GM20431 (cell line): Measurements from ENCODE around the gene BTRC.

ENCODE experiments used
- in situ Hi-C: fragments of 300-500 bp; cut with MseI, MboI; formaldehyde crosslinking; loops from one replicate; pipeline ENCODE4 v1.15.0; 2020; ENCODE audit warnings: low sequenced_read_pairs; ENCODE audit not compliant: unreplicated experiment

BTRC gene

DNA sequence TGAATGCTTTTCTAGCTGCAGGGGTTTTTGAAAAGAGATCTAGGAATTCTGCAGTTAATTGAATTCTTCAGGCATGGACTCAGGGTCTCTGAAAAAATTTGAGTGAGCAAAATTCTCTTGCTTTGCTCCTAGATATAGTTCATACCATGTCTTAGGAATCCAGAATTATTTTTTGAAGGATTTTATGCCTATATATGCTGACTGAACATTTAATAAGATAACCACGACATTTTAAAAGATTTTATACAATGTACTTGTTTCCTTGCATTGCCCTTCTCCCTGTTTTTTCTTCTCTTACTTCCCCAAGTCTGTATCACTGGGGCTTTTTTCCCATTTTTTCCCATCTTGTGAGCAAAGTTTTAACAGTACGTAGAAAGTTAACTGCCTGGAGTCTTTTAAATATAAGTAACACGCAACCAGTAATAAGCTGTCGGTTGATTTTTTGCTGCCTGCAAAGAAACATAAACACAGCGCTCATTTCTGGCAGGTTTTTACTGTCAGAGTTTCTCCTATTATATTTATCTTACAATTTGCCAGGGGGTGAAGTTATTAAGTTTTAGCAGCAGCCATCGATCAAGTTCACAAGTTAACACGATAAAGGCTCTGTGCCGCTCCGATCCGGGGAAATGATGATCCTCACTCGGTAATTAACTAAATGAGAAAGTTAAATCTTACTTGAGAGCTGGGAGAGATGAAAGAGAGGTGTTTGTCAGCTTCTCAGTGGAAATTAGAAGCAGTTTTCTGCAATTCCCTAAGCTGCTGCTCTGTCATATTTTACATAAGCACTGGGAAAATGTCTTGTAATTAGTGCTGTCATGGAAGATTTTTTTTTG lies 153.1 kb downstream of the BTRC start:
- in situ Hi-C loops: no loop called here

DNA sequence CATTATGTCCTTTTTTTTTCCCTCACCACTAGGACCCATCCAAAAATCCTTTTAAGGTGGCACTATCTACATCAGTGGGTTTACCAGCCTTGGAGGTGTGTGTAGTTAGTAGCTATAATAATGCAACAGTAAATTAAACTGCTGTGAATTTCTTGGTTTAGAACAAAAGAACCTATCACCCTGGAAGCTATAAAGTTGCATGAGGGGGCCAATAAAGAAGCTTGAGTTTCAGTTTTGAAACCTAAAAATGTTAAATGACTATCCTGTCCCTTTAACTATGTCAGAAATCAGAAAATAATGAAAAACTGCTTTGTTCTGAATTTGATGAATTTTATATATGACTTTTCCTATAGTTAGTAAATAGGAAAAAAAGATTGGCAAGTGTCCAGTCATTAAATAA lies 153.9 kb downstream of the BTRC start:
- in situ Hi-C loops: no loop called here

DNA sequence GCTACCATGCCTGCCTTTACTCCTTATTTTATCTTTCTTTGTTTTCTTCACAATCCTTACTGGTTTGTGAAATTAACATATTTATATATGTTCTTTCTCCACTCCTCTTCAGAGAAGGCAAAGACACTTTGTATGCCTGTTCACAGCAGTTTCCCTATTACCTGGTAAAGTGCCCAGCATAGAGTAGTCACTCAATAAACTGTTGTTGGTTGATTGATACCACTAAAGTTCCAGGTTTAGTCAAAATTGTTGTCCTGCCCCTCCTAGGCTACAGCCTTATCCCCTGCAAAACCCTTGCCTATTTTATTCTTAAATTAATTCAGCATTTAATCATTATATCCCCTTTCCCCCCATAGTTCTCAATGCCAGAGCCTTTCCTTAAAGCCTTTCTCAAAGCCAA lies 158.0 kb downstream of the BTRC start:
- in situ Hi-C loops: no loop called here

DNA sequence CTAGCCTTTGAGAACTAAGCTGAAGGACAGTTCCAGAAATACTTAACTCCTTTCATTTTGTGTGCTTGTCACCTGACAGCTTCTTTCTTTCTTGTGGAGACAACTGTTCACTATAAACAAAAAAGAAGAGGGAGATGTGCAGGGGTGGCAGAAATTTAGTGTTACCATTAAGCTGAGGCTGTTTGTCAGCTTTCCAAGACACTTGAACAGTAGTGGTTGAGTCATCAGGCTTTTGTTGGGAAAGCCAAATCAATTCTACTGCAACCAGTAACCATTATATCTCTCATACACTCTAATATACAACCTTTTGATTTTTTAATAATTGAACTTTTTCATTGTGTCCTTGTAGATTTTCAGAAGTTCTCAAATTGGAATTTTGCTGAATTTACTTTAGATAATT lies 158.8 kb downstream of the BTRC start:
- in situ Hi-C loops: no loop called here

DNA sequence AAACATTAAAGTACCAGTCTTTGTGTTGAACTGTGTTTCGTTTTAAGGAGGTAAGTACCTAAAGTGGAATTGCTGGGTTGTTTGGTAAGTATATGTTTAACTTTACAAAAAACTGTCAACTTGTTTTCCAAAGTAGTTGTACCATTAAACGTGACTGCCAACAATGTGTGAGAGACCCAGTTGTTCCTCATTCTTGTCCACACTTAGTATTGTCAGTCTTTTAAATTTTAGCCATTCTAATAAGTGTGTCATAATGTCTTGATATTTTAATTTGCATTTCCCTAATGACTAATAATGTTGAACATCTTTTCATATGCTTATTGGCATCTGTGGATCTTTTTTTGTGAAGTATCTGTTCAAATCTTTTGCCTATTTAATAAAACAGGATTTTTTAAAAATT lies 159.8 kb downstream of the BTRC start:
- in situ Hi-C loops: no loop called here

DNA sequence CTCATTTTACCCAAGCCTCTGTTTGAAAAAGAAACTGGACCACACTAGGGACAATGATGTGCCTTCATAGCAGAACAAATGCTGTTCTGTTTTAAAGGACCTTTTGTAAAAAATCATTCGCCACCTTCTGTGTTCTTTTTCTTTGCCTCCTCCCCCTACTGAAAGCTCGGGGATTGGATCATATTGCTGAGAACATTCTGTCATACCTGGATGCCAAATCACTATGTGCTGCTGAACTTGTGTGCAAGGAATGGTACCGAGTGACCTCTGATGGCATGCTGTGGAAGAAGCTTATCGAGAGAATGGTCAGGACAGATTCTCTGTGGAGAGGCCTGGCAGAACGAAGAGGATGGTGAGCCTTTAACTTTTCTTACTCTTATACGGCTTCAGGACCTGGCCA lies 171.9 kb downstream of the BTRC start:
- in situ Hi-C loops: no loop called here

DNA sequence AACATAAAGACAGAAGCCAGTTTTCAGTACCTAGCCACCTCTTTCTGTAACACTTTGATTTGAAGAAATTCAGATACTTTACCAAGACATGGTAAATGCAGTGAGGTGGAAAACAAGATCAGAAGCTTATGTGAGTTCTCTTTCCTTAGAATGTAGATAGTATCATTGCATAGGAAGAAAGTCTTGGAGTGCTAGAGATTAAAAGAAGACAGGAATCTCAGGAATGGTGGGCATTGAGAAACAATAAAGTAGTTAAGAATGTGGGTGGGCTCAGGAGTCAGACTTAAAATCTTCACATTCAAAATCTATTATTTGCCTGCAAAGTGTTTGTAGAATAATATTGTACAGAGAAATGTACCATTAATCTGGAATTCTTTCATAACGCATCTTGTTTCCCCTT lies 175.2 kb downstream of the BTRC start:
- in situ Hi-C loops: no loop called here

DNA sequence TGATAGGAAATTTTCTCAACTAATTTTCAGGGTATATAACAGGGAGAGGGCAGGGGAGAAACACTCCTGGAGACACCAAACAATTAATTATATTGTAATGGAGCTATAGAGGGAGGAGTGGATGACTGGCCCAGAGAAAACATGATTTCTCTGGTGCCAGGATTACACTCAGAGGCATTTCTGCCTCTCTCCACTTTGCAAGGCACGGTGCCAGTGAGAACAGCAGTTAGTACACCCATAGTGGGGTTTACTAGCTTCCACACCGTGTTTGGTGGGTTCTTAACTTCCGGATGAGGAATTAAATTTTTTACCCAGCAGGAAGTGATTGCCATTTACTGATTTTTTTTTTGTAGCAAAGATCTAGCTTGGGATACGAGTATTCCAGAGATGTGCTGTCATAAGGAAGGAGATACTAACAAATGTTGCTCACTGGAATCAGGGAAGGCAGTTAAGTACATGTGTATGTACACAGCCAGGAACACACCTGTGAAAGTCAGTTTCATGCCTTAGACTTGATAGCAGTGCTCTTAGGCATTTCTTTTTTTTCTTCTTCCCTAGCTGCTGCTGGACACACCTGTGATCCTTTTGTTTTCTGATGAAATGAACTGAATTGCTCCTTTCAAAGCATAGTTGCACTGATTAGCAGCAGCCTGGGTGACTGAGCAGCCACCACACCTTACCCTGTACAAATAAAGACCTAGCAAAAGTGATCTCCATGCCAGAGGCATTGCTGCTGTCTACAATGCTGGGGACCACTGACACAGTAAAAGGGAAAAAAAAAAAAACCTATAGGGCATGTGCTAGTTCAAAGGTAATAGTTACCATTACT lies 176.0 kb downstream of the BTRC start:
- in situ Hi-C loops: no loop called here

DNA sequence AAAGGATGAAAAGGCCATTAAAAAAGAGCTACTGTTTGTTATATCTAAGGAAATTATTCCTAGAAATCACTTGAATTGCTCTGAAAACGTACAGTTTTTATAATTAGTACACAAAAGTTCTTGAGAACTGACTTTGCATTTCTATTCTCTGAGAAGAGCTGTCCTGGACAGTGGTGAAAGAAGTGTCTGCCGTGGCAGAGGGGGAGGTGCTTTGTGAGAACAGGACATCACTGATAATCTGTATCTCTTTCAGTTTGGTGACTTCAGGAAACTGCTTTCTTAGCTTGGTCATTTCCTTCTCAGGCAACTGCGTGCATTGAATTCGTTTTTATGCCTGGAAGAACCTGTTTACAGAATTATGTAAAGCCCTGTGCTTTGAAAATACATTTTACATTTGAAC lies 182.0 kb downstream of the BTRC start:
- in situ Hi-C loops: no loop called here

DNA sequence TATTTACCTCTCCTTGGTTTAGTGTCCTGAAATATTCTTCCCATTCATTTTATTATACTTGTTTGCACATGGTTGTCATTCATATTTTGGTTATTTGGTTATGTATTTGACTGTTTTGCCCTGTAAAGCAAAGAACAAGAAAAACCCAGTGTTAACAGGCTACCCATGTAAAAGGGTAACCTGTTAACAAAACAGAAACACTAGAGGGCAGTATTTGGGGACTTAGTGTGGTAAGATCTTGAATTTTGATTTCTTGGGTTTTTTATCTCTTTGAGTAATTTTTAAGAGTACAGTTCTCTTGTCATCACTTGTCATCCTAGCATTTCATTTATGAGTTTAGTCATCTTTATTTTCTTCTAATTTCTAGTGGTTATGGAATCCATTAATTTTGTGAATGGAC lies 182.8 kb downstream of the BTRC start:
- in situ Hi-C loops: no loop called here

DNA sequence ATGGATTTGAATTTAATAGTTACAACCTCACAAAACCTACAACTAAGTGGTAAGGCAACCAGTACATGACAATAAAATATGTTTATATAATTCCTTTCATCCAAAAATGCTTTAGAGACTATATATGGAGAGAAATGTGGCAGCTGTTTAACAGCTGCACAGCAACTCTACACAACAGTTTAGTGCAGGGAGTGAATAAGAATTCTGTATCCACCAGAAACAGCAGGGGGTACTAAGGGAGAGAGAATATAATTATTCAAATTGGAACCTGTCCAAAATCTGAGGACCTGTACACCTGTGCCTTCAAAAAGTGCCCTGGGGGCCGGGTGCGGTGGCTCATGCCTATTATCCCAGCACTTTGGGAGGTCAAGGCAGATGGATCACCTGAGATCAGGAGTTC lies 184.5 kb downstream of the BTRC start:
- in situ Hi-C loops: no loop called here

DNA sequence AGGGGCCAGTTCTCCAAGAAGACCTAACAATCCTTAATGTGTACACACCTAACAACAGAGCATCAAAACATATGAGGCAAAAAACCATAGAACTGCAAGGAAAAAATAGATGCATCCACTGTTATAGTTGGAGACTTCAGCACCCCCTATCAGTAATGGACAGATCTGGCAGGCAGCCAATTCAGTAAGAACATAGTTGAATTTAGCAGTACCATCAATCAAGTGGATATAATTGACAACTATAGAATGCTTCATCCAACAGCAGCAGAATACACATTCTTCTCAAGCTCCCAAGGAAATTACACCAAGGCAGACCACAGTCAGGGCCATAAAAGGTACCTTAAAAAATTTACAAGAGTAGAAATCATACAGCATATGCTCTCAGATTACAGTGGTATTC lies 191.9 kb downstream of the BTRC start:
- in situ Hi-C loops: no loop called here

DNA sequence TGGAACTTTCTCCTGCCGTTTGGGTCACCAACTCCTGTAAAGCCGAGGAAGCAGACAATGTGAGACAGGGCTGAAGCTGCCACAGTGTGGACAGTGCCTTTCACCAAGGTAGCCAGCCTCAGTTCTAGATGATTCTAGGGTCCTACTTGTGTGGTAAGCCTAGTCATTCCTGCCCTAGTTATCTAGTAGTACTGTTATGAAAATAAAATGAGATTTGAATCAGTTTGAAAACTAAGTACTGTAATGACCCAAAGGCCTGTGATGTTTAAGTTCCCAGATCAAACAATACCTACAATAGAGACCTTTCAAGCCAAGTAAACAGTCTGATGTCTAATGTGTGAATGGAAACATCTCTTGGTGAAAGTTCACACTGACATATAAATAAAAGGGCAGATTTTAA lies 197.0 kb downstream of the BTRC start:
- in situ Hi-C loops: loop anchor here (25.0 kb wide), 1 partner anchor 339 kb away; no protein-coding TSS in a partner anchor

DNA sequence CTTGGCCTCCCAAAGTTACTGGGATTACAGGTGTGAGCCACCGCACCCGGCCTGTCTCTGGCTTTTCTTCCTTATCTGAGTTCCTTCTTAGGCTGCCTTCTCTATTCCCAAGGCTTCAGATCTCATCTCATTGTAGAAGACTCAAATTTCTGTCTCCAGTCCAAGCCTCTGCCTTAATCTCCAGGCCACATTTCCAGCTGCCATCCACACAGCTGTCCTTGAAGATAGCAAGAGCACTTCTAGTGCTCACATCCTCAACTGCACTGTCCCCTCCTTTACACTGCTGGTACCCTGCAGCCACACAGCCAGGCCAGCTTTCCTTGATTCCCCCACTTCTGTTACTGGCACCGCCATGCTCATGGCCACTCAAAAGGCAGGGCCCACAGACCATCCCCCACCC lies 198.5 kb downstream of the BTRC start:
- in situ Hi-C loops: loop anchor here (25.0 kb wide), 1 partner anchor 340 kb away; no protein-coding TSS in a partner anchor

DNA sequence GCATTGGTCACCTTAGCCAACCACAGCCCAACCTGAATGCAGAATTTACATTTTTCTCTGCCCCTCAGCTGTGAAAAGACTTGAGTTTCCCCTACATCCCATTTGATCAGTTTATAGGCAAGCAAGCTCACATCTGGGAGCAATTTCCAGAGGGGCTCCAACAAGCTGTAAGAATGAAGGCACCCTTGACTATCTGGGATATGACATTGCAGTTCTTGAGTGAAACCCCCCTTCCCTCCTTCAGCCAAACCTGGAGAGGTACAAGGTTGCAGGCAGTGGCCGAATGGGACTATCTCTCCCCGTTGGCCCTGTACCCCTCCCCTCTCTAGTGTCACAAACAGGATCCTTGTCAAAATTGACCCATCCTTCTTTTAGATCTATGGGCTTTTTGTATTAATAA lies 203.6 kb downstream of the BTRC start:
- in situ Hi-C loops: loop anchor here (25.0 kb wide), 1 partner anchor 345 kb away; no protein-coding TSS in a partner anchor

DNA sequence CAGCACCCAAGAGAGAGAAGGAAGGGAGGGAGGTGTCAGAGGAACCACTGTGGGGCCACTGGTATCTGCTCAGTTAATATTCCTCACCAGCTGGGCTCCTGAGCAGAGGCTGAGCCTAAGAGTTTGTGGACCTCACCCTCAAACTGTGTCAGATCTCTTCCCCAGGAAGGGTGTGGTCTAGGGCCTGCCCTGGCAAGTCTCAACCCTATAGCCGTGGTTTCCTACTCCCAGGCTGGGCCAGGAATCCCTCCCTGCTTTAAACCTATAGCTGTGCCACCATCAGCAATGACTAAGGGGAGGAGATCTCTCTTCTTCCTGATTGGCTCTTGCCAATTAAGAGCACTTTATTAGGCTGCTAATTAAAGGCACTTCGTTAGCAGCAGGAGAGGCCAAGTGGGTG lies 204.2 kb downstream of the BTRC start:
- in situ Hi-C loops: loop anchor here (25.0 kb wide), 1 partner anchor 346 kb away; no protein-coding TSS in a partner anchor

DNA sequence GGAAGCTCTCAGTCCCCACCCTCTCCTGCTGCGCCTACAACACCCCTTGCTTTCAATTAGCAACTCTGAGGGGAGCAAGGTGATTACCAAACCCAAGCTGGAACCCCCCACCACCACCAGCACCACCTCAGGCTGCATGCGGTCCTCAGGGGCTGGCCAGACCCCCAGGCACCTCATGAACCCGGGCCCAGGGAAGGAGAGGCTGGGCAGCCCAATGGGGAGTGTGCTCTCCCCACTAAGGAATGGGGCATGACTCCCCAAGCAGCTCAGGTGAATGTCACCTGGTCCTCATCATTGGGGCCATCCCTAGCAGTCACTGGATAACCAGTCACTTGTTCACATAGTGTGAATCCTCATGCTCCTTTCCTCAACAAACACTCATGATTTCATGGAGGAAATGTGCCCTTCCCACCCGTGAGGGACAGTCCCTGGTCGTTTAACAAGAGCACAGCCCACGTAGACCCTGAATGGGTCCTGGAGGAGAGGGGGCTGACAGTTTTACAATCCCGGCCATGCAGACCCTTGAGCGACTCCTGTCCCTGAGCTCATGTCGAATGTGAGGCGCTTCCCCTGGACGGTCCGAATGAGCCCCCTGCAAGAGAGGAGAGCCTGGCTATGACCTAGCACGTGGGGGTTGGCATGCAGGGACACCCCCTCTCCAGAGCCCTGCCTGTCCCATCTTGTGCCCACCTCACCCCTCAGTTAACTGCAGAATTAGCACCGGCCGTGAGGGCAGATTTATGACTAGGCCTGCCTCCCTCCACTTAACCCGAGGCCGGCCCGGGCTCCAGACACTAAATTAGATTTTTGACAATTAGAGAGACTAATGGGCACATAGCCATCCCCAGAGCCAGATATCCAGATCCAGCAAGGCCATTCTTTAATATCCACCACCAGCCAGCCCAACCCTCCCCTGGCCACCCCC lies 205.0 kb downstream of the BTRC start:
- in situ Hi-C loops: loop anchor here (25.0 kb wide), 1 partner anchor 347 kb away; no protein-coding TSS in a partner anchor

DNA sequence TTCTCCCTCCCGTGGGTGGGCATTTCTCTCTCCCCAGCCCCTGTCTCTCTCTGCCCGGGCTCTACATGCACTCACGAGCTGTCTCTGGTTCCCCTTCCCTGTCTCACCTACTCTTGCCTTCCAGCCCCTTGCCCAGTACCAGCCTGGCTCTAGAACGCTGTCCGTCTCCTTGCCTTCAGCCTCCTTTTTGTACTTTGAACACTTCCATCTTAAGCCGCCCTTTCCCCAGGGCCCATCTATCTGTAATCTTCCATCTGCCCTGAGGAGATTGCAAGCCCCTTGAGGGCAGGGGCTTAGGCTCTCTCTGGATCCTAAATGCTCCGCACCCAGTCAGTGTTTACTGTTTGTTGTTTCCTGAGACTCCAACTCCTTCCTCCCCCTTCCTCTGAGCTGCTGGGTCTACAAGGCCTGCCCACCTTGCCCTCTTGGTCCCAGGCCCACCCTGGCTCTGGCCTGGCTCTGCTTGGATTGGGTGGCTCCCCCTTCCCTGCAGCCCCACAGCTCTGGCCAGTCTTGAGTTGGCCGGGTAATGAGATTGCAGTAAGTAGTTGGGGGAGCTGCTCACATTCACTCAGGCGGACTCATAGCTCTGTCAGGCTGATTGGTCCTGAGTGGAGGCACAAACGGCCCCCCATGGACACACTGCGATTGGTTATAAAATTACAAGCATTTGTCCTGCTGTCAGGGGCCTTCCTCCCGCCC lies 205.8 kb downstream of the BTRC start:
- in situ Hi-C loops: loop anchor here (25.0 kb wide), 1 partner anchor 347 kb away; no protein-coding TSS in a partner anchor

DNA sequence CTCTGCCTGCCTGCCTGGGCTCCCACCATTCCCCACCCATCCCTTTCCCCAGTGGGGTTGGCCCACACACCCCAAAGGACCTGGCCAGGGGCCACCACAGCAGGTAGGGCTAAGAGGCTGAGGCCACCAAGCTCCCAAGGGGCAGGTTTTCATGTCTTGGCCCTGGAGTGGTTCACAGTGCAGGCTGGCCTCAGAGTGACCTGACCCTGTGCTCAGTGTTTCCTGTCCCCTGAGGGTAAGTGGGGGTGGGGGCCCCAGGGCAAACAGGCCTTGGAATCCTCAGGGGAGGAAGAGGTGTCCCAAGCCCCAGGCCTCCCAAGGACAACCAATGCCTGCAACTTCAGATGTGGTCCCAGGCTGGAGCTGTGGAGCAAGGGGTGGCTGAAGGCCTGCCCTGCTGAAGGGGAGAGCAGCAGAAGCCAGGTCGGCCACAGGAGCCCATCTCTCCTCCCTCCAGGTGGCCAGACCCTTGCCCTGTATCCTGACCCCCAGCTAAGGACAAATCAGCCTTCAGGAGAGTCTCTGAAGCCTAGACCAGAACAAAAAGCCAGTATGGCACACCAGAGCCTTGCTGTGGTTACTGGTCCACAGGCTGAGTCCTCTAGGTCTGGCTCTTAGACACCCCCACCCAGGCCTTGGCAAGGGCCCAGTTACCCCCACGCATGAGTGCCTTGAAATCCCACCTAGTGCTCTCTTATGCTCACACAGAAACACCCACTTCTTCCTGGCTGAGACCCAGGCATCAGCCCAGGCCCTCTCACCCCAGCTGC lies 206.5 kb downstream of the BTRC start:
- in situ Hi-C loops: loop anchor here (25.0 kb wide), 1 partner anchor 348 kb away; no protein-coding TSS in a partner anchor
